ENCODE results near the gene KLRD1.
"Not testable (repeated sequence)": the region's sequence is repeated elsewhere in the genome, so short reads cannot be mapped to it uniquely, and the experiment has no call there.

- TF ChIP-seq CTCF (IDR thresholded peaks at IDR 0.05); EP300 (IDR thresholded peaks at IDR 0.05; ENCODE audit: low read depth): not testable (repeated sequence)
Observed at GRCh38 chr12:10351457-10351856, 43.8 kb downstream of the KLRD1 start.

All from transverse colon (tissue), 3 donors.